Measurements from ENCODE around the gene CC2D1A. TPM values are rescaled to one million over a fixed set of nuclear protein-coding genes. Genes with fewer than 3 reads are reported as not detected.

Gene CC2D1A
- total RNA-seq, 1 donor from 2014 or later: 128 TPM

DNA sequence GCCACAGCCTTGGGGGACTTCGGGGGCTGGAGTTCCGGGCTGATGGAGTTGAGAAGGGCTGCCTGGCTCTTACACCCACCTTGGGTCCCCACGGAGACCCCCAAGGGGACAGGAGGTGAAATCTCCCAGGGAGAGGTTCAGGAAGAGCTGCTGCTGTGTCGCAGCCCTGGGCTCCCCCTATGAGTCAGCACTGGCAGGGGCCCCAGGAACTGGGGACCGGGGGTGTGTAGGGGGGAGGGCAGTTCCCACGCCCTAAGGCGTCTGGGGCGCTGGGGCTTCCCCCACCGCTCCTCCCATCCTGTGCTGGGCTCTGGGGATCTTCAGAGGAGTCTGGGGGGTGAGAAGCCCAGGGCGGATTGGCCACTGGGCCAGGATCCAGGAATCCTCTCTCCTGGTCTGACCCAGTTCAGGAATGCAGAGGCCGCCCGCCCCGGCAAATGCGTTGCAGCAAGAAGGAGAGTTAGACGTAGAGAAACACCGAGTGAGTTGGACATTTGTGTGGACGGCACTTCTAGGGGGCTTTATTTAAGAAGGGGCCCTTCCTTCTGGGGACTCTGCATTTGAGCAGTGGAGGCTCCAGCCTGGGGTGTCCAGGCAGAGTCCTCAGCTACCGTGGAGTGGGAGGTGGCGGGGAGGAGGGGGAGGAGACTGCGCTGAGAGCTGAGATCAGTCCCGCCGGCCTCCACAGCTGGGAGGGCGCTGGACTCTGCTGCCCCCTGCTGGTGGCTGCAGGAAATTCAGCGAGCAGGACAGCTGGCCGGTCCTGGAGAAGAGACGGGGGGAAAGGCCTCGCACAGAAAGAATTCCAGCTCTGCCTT, 44.1 kb upstream of the CC2D1A start:
- H3K4me3 ChIP-seq: peak overlapping the region; percentile 51 to 60
- peaks cover 5 to 8% of the 10 kb centered on the region in 2 donors for H3K4me1 ChIP-seq
- TF ChIP-seq, protein P1, sequence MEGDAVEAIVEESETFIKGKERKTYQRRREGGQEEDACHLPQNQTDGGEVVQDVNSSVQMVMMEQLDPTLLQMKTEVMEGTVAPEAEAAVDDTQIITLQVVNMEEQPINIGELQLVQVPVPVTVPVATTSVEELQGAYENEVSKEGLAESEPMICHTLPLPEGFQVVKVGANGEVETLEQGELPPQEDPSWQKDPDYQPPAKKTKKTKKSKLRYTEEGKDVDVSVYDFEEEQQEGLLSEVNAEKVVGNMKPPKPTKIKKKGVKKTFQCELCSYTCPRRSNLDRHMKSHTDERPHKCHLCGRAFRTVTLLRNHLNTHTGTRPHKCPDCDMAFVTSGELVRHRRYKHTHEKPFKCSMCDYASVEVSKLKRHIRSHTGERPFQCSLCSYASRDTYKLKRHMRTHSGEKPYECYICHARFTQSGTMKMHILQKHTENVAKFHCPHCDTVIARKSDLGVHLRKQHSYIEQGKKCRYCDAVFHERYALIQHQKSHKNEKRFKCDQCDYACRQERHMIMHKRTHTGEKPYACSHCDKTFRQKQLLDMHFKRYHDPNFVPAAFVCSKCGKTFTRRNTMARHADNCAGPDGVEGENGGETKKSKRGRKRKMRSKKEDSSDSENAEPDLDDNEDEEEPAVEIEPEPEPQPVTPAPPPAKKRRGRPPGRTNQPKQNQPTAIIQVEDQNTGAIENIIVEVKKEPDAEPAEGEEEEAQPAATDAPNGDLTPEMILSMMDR (IDR thresholded peaks at IDR 0.05): peak; percentile 97 to 99 (median 97)
- H3K9me3 ChIP-seq: no peaks in the 10 kb centered on the region
- intact Hi-C loops (cut with DNase I): loop anchor here (1.0 to 5.0 kb wide), 6 partner anchors 11 to 265 kb away; partner anchors contain the start of gene ZSWIM4
- peak overlapping the region; percentile 82 to 89 for H3K27ac ChIP-seq
- DNase-seq (ENCODE audit: low spot score in 2 of 2): peak; percentile 76 to 96
- H3K36me3 ChIP-seq: no peaks in the 10 kb centered on the region
- no peaks in the 10 kb centered on the region for H3K27me3 ChIP-seq

DNA sequence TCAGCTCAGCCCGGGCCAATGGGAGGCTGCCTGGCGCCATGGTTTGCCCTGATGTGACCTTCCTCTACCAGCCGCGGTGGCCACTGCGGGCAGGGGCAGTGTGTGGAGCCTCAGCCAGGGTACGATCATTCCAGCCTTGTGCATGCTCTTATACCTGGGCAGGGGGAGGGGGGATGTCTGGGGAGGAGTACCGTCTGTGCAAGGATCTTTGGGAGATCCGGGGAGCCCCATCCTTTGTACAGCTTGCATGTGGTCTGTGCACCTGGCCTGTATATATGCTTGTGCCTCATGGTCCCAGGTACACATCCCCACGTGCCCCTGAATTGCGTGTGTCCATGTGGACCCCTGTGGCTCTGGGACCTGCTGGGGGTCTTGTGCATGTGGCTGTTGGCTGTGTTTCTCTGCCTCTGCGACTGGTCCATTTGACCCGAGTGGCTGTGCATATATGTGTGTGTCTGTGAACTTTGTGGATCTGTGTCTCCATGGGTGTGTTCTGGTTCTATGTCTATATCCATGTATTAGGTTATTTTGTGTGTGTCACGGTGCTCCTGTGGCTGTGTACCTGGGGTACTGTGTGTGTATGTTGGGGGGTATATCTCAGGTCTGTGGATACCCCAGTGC, 41.8 kb upstream of the CC2D1A start:
- Histone ChIP-seq H3K27me3 (no peaks in the 10 kb centered on the region), H3K9me3 (no peaks in the 10 kb centered on the region), H3K4me3 (peak overlapping the region in 1 of 2 donors; percentile 85), H3K36me3 (no peaks in the 10 kb centered on the region), H3K27ac (peak overlapping the region; percentile 69 to 82), H3K4me1 (peaks cover 5 to 8% of the 10 kb centered on the region in 2 donors)
- no peak for DNase-seq (ENCODE audit: low spot score in 2 of 2)
- intact Hi-C loops (cut with DNase I): loop anchor here (1.0 to 5.0 kb wide), 2 partner anchors 42 to 82 kb away; no protein-coding TSS in a partner anchor
- TF ChIP-seq, protein P1 (IDR thresholded peaks at IDR 0.05): no peak

DNA sequence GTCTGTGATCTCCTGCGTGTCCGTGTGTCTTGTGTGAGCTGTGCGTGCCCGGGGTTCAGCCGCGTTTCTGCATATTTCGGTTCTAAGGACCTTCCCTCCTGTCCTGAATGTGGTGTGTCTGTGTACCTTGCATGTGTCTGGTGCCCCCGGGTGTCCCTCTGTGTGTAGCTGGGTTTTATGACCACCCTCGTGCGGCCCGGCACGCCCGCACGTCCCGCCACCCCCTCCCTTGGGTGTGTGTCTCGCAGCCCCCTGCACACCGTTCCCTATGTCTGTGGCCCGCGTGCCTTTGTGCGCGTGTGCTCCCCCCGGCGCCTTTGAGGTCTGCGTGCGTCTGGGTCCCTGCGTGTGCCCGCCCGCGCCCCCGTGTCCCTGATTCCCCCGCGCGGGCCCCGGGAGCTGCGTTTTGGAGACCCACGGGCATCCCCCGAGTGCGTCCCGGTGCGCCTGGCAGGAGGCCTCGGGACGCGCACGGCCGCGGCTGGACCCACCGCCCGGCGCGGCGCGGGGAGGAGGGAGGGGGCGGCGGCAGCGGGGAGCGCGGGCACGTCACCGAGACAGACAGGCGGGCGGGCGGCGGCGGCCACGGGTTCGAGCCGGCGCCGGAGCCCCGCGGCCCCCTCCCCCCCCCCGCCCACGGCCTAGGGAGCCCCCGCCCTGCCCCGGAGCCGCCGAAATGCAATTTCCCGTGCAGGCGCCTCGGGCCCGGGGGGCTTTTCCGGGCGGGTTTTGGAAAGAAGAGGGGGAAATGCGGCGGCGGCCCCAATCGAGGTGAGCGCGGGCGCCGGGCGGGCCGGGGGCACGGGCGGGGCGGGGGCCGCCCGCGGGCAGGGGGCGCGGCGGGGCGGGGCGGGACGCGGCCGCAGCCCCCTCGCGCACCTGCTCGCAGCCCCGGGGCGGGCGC, 41.1 kb upstream of the CC2D1A start:
- DNase-seq (ENCODE audit: low spot score in 2 of 2): no peak
- Histone ChIP-seq H3K9me3 (no peaks in the 10 kb centered on the region), H3K4me1 (peaks cover 5 to 8% of the 10 kb centered on the region in 2 donors), H3K4me3 (peak overlapping the region; percentile 74 to 85), H3K36me3 (no peaks in the 10 kb centered on the region), H3K27me3 (no peaks in the 10 kb centered on the region), H3K27ac (peak overlapping the region; percentile 69 to 82)
- intact Hi-C loops (cut with DNase I): loop anchor here (1.0 to 5.0 kb wide), 2 partner anchors 43 to 83 kb away; no protein-coding TSS in a partner anchor
- TF ChIP-seq, protein P1 (IDR thresholded peaks at IDR 0.05): no peak

DNA sequence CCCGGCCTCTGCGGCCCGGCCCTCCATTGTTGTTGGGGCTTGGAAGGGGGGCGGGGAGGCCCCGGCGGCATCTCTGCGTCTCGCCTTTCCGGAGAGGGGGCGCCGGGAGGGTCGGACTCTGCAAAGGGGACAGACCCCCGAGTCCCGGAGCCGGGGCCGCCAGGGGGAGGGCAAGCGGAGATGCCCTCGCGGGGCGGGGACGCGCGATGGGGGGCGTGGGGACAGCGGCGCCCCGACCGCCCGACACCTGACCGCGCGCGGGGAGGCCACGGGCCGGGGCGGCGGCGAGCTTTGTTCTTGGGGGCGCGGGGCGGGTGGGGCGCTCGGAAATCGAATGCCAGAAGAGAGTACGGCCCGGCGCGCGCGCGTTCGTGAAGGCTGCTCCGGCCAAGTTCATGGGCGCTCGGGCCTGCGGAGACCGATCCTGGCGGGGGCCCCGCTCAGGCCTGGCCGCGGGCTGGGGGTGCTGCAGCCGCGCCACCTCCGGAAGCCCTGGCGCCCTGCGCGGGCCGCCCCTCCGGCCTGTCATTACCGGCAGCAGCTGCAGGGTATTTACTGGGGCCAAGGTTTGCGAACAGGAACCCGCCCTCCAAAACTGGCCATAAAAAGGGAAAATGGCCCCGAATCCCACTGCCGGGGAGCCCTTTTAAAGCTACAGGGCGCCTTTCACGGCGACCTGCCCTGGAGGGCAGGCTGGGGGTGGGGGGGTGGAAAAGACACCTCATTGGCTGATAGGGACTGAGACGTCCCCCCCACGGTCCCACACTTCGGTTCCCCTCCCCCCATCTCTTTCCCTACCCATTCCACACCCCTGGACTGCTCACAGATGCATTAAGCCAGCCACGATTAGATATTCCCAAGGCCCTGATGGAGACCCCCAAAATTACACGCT, 40.2 kb upstream of the CC2D1A start:
- intact Hi-C loops (cut with DNase I): no loop called here
- H3K36me3 ChIP-seq: no peaks in the 10 kb centered on the region
- no peaks in the 10 kb centered on the region for H3K27me3 ChIP-seq
- no peak for DNase-seq (ENCODE audit: low spot score in 2 of 2)
- peak overlapping the region in 1 of 2 donors; percentile 82 for H3K27ac ChIP-seq
- H3K9me3 ChIP-seq: no peaks in the 10 kb centered on the region
- peak overlapping the region; percentile 74 to 85 for H3K4me3 ChIP-seq
- peaks cover 5 to 8% of the 10 kb centered on the region in 2 donors for H3K4me1 ChIP-seq
- TF ChIP-seq, protein P1 (IDR thresholded peaks at IDR 0.05): no peak
